Measurements from ENCODE around the gene HTRA2.

HTRA2 gene

DNA sequence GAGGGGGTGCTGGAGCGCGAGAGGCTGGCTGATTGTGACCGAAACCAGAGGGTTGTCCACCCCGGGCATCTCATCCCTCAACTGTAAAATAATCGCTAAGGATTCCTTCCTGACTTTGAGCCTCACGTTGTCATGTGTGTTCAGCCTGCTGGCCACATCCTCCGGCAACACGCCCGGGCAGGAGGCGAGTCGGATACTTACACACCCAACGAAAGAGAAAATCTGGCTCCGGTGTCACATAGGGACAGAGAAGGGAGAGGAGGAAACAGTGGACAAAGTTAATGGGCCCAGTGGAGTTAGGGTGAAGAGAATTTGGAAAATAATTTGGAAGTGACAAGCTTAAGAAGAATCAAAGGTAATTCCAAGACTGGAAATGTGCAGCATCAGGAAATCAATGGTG is 13.1 kb upstream of the HTRA2 start:
- DNase-seq (ENCODE audit: low read depth, low spot score), result no peak
- no peak overlapping the region for H3K4me3 ChIP-seq (ENCODE audit: low read depth, low read length)
- in situ Hi-C loops (cut with HindIII; ENCODE audit: low sequenced_read_pairs), result no loop called here
- TF ChIP-seq, protein P1, sequence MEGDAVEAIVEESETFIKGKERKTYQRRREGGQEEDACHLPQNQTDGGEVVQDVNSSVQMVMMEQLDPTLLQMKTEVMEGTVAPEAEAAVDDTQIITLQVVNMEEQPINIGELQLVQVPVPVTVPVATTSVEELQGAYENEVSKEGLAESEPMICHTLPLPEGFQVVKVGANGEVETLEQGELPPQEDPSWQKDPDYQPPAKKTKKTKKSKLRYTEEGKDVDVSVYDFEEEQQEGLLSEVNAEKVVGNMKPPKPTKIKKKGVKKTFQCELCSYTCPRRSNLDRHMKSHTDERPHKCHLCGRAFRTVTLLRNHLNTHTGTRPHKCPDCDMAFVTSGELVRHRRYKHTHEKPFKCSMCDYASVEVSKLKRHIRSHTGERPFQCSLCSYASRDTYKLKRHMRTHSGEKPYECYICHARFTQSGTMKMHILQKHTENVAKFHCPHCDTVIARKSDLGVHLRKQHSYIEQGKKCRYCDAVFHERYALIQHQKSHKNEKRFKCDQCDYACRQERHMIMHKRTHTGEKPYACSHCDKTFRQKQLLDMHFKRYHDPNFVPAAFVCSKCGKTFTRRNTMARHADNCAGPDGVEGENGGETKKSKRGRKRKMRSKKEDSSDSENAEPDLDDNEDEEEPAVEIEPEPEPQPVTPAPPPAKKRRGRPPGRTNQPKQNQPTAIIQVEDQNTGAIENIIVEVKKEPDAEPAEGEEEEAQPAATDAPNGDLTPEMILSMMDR (IDR thresholded peaks at IDR 0.05; ENCODE audit: low read depth, low read length), result no peak

- no peak for DNase-seq (ENCODE audit: low read depth, low spot score)
- in situ Hi-C loops (cut with HindIII; ENCODE audit: low sequenced_read_pairs), result no loop called here
- TF ChIP-seq, protein P1 (IDR thresholded peaks at IDR 0.05; ENCODE audit: low read depth, low read length), result no peak
- H3K4me3 ChIP-seq (ENCODE audit: low read depth, low read length), result no peak overlapping the region
Measured at GRCh38 chr2:74522516-74522915, 7.2 kb upstream of the HTRA2 start.

DNA sequence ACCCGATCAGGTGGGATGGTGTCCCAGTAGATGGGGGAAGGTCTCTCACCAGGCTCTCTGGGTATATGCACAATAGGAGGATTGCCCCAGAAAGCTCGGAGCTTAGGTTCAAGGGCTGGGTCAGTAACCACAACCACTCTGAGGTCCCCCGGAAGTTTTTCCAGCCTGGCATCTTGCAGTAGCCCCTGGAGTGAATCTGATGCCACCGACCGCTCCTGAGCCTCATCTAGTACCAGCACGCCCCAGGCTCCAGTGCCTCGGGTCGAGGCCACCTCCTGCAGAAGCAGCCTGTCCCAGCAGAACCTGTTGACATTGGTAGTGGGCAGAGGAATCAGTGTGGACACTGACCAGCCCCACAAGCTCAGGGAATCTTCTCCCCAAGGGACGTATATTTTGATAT is 5.7 kb upstream of the HTRA2 start:
- no peak overlapping the region for H3K4me3 ChIP-seq (ENCODE audit: low read depth, low read length)
- TF ChIP-seq, protein P1 (IDR thresholded peaks at IDR 0.05; ENCODE audit: low read depth, low read length), result no peak
- in situ Hi-C loops (cut with HindIII; ENCODE audit: low sequenced_read_pairs), result no loop called here
- no peak for DNase-seq (ENCODE audit: low read depth, low spot score)

GRCh38 chr2:74524955-74525716 is 4.6 kb upstream of the HTRA2 start:
- no peak for DNase-seq (ENCODE audit: low read depth, low spot score)
- H3K4me3 ChIP-seq (ENCODE audit: low read depth, low read length), result no peak overlapping the region
- TF ChIP-seq, protein P1 (IDR thresholded peaks at IDR 0.05; ENCODE audit: low read depth, low read length), result no peak
- in situ Hi-C loops (cut with HindIII; ENCODE audit: low sequenced_read_pairs), result no loop called here

DNA sequence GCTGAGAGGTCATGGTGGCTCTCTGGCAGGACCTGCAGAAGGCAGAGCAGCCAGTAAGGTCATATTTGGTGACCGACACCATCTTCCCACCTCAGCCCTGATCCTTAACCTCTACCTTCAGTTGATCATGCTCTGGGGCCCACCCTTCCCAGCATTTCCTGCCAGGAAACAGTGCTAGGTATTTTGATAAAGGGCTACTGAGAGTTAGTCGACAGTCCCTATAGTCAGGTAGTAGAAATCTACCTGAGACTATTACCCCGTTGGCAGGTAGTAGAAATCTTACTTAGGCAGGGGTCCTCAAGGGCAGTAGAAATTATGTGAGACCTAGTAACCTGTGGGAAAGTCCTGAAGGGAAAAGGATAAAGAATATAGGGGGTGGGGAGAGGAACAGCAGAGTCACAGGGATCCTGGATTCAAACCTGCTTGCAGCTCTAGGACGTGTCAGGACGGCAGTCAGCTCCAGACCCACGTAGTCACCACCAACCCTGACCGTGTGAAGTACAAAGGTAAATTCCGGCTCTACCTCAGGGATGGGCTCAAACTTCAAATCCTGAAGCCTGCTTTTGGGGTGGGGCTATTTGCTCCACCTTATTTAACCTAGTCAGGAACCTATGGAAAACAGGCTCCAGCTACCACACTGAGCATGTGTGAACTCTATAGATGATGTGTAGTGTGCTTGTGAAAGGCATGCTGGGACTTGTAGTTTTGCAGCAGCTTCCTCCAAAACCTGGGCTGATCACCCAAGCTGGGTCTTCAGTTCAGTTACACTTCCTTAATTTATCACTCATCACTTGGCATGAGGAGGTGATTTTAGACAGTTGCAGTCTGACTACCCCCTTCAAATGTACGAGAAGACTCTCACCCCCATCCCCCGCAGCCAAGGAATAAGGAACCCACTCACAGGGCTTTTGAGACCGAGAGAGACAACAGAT is 3.8 kb upstream of the HTRA2 start, which contains the start of gene DQX1:
Gene DQX1 (minus strand): TSS at position 515 of the 932 bp plus-strand sequence. CDS start 502 bp downstream, at position 13.
- H3K4me3 ChIP-seq (ENCODE audit: low read depth, low read length), result no peak within 1 kb of the TSS
- TF ChIP-seq, protein P1 (IDR thresholded peaks at IDR 0.05; ENCODE audit: low read depth, low read length), result no peak
- DNase-seq (ENCODE audit: low read depth, low spot score), result no peak
- in situ Hi-C loops (cut with HindIII; ENCODE audit: low sequenced_read_pairs), result no loop called here

GRCh38 chr2:74526649-74527230 is 3.0 kb upstream of the HTRA2 start:
- DNase-seq (ENCODE audit: low read depth, low spot score), result no peak
- TF ChIP-seq, protein P1 (IDR thresholded peaks at IDR 0.05; ENCODE audit: low read depth, low read length), result no peak
- H3K4me3 ChIP-seq (ENCODE audit: low read depth, low read length), result no peak overlapping the region
- in situ Hi-C loops (cut with HindIII; ENCODE audit: low sequenced_read_pairs), result no loop called here

All from astrocyte of the spinal cord (primary cell).